ENCODE results near the gene MED10.

DNA sequence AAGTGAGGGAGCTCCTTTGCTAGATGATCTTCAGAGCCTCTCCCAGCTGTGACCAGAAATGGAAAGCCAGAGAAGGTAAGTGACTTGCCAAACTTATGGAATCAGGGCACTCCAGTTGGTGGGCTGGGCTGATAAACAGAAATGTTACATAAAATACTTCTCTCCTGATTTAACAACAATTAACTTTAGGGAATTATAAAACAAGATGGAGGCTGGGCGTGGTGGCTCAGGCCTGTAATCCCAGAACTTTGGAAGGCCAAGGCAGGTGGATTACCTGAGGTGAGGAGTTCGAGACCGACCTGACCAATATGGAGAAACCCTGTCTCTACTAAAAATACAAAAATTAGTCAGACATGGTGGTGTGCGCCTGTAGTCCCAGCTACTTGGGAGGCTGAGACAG, 899 bp upstream of the MED10 start:
- TF ChIP-seq, protein P1, sequence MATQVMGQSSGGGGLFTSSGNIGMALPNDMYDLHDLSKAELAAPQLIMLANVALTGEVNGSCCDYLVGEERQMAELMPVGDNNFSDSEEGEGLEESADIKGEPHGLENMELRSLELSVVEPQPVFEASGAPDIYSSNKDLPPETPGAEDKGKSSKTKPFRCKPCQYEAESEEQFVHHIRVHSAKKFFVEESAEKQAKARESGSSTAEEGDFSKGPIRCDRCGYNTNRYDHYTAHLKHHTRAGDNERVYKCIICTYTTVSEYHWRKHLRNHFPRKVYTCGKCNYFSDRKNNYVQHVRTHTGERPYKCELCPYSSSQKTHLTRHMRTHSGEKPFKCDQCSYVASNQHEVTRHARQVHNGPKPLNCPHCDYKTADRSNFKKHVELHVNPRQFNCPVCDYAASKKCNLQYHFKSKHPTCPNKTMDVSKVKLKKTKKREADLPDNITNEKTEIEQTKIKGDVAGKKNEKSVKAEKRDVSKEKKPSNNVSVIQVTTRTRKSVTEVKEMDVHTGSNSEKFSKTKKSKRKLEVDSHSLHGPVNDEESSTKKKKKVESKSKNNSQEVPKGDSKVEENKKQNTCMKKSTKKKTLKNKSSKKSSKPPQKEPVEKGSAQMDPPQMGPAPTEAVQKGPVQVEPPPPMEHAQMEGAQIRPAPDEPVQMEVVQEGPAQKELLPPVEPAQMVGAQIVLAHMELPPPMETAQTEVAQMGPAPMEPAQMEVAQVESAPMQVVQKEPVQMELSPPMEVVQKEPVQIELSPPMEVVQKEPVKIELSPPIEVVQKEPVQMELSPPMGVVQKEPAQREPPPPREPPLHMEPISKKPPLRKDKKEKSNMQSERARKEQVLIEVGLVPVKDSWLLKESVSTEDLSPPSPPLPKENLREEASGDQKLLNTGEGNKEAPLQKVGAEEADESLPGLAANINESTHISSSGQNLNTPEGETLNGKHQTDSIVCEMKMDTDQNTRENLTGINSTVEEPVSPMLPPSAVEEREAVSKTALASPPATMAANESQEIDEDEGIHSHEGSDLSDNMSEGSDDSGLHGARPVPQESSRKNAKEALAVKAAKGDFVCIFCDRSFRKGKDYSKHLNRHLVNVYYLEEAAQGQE (IDR thresholded peaks at IDR 0.05; ENCODE audit: insufficient read depth in 1 of 2, low read depth in 2 of 2, low read length in 1 of 2) = no peak
- TF ChIP-seq, protein P2, sequence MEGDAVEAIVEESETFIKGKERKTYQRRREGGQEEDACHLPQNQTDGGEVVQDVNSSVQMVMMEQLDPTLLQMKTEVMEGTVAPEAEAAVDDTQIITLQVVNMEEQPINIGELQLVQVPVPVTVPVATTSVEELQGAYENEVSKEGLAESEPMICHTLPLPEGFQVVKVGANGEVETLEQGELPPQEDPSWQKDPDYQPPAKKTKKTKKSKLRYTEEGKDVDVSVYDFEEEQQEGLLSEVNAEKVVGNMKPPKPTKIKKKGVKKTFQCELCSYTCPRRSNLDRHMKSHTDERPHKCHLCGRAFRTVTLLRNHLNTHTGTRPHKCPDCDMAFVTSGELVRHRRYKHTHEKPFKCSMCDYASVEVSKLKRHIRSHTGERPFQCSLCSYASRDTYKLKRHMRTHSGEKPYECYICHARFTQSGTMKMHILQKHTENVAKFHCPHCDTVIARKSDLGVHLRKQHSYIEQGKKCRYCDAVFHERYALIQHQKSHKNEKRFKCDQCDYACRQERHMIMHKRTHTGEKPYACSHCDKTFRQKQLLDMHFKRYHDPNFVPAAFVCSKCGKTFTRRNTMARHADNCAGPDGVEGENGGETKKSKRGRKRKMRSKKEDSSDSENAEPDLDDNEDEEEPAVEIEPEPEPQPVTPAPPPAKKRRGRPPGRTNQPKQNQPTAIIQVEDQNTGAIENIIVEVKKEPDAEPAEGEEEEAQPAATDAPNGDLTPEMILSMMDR (IDR thresholded peaks at IDR 0.05) = no peak
- TF ChIP-seq POLR2AphosphoS5 (IDR thresholded peaks at IDR 0.05; ENCODE audit: low read depth, low read length) = no peak
